ES-I3 (cell line): Measurements from ENCODE around the gene CTU1.

Source experiments
- H3K36me3 ChIP-seq: 2 replicates; pipeline ENCODE4 v1.6.1; 2013; ENCODE audit warnings: mild to moderate bottlenecking, low read length, control low read depth, moderate library complexity; ENCODE audit not compliant: insufficient read depth
- H3K4me1 ChIP-seq: 2 replicates; pipeline ENCODE4 v1.6.1; 2013; ENCODE audit warnings: mild to moderate bottlenecking, control low read depth, low read length; ENCODE audit not compliant: insufficient read depth
- H3K9ac ChIP-seq: 2 replicates; pipeline ENCODE4 v1.6.1; 2013; ENCODE audit warnings: low read depth, mild to moderate bottlenecking, low read length, moderate library complexity
- H3K9me3 ChIP-seq: 2 replicates; pipeline ENCODE4 v1.6.1; 2013; ENCODE audit warnings: mild to moderate bottlenecking, low read length, moderate library complexity; ENCODE audit not compliant: control insufficient read depth, insufficient read depth

The CTU1 gene

GRCh38 chr19:51091895-51092873 lies 16.0 kb downstream of the CTU1 start:
- no peaks in the 10 kb centered on the region; the same call in 1 of the 2 replicates for H3K4me1 ChIP-seq
- H3K36me3 ChIP-seq: no peaks in the 10 kb centered on the region
- no peaks in the 10 kb centered on the region for H3K9me3 ChIP-seq
- no peak overlapping the region for H3K9ac ChIP-seq

- H3K36me3 ChIP-seq: no peaks in the 10 kb centered on the region
- no peaks in the 10 kb centered on the region; the same call in 1 of the 2 replicates for H3K4me1 ChIP-seq
- no peaks in the 10 kb centered on the region for H3K9me3 ChIP-seq
- H3K9ac ChIP-seq: no peak overlapping the region
Observed at GRCh38 chr19:51091126-51091525, 17.1 kb downstream of the CTU1 start.

- H3K9me3 ChIP-seq: no peaks in the 10 kb centered on the region
- H3K9ac ChIP-seq: no peak overlapping the region
- H3K4me1 ChIP-seq: no peaks in the 10 kb centered on the region; the same call in 1 of the 2 replicates
- H3K36me3 ChIP-seq: no peaks in the 10 kb centered on the region
Observed at GRCh38 chr19:51090471-51090870, 17.7 kb downstream of the CTU1 start.

- Histone ChIP-seq H3K9ac (no peak overlapping the region), H3K4me1 (no peaks in the 10 kb centered on the region; the same call in 1 of the 2 replicates), H3K36me3 (no peaks in the 10 kb centered on the region), H3K9me3 (no peaks in the 10 kb centered on the region)
Observed at GRCh38 chr19:51089786-51090185, 18.4 kb downstream of the CTU1 start.

- H3K4me1 ChIP-seq: no peaks in the 10 kb centered on the region
- no peaks in the 10 kb centered on the region for H3K9me3 ChIP-seq
- H3K36me3 ChIP-seq: no peaks in the 10 kb centered on the region
- no peak overlapping the region for H3K9ac ChIP-seq
Observed at GRCh38 chr19:51086153-51086850, 21.9 kb downstream of the CTU1 start.

- no peaks in the 10 kb centered on the region for H3K36me3 ChIP-seq
- H3K4me1 ChIP-seq: no peaks in the 10 kb centered on the region
- H3K9me3 ChIP-seq: no peaks in the 10 kb centered on the region
- H3K9ac ChIP-seq: no peak overlapping the region
Observed at GRCh38 chr19:51084505-51084904, 23.7 kb downstream of the CTU1 start.

- Histone ChIP-seq H3K36me3 (no peaks in the 10 kb centered on the region), H3K4me1 (no peaks in the 10 kb centered on the region), H3K9me3 (no peaks in the 10 kb centered on the region), H3K9ac (no peak overlapping the region)
Observed at GRCh38 chr19:51083783-51084182, 24.4 kb downstream of the CTU1 start.

- Histone ChIP-seq H3K9me3 (no peaks in the 10 kb centered on the region), H3K36me3 (no peaks in the 10 kb centered on the region), H3K9ac (no peak overlapping the region)
Observed at GRCh38 chr19:51083181-51083580, 25.0 kb downstream of the CTU1 start.

GRCh38 chr19:51082611-51083010 lies 25.6 kb downstream of the CTU1 start, which contains the start of gene KLK14:
Gene KLK14 (minus strand): TSS chr19:51082887. CDS start chr19:51082614, 273 bp downstream.
- Histone ChIP-seq H3K9me3 (no peaks in the 10 kb centered on the region), H3K9ac (no peak within 1 kb of the TSS), H3K36me3 (no peaks in the 10 kb centered on the region), H3K4me1 (no peaks in the 10 kb centered on the region)

More at GRCh38 chr19:51083181-51083580, 25.0 kb downstream of the CTU1 start:
- no peaks in the 10 kb centered on the region for H3K4me1 ChIP-seq

GRCh38 chr19:51081476-51081875 lies 26.7 kb downstream of the CTU1 start:
- H3K9ac ChIP-seq: no peak overlapping the region
- H3K9me3 ChIP-seq: no peaks in the 10 kb centered on the region
- no peaks in the 10 kb centered on the region for H3K4me1 ChIP-seq
- H3K36me3 ChIP-seq: no peaks in the 10 kb centered on the region

- no peaks in the 10 kb centered on the region for H3K9me3 ChIP-seq
- no peaks in the 10 kb centered on the region for H3K4me1 ChIP-seq
- no peaks in the 10 kb centered on the region for H3K36me3 ChIP-seq
- H3K9ac ChIP-seq: no peak overlapping the region
Observed at GRCh38 chr19:51079481-51080110, 28.6 kb downstream of the CTU1 start.

GRCh38 chr19:51078731-51079130 lies 29.5 kb downstream of the CTU1 start:
- Histone ChIP-seq H3K36me3 (no peaks in the 10 kb centered on the region), H3K4me1 (no peaks in the 10 kb centered on the region), H3K9ac (no peak overlapping the region), H3K9me3 (no peaks in the 10 kb centered on the region)

- H3K36me3 ChIP-seq: no peaks in the 10 kb centered on the region
- no peaks in the 10 kb centered on the region for H3K9me3 ChIP-seq
- H3K4me1 ChIP-seq: no peaks in the 10 kb centered on the region
- H3K9ac ChIP-seq: no peak overlapping the region
Observed at GRCh38 chr19:51078104-51078503, 30.1 kb downstream of the CTU1 start.

- Histone ChIP-seq H3K9me3 (no peaks in the 10 kb centered on the region), H3K36me3 (no peaks in the 10 kb centered on the region), H3K4me1 (no peaks in the 10 kb centered on the region), H3K9ac (no peak overlapping the region)
Observed at GRCh38 chr19:51076631-51077213, 31.5 kb downstream of the CTU1 start.
